Omental fat pad (tissue), 4 donors: ENCODE data around the gene SREK1. TPM values are rescaled to one million over a fixed set of nuclear protein-coding genes. Genes with fewer than 3 reads are reported as not detected.

Experiments used
- ATAC-seq: fragments of 150-250 bp; one replicate; pipeline ENCODE4 v1.9.1; 2016; ENCODE audit warnings: mild to moderate bottlenecking, moderate library complexity; ENCODE audit not compliant: low FRiP score
- DNase-seq: peaks from one replicate; pipeline ENCODE4 v3.0.0-alpha.2; 2019; ENCODE audit warnings: low spot score
- total RNA-seq, 4 donors: library from RNA; depleted of rRNA; stranded (reverse); fragments of >200 nt; gene quantifications; one replicate each; pipeline ENCODE4 v1.1.0, GENCODE V29; 2016
- TF ChIP-seq, protein P1 (sequence below), 3 donors: fragments of 450-650 bp; IDR thresholded peaks; one replicate each; pipeline ENCODE4 v1.5.1; 2016 to 2017; ENCODE audit warnings: antibody characterized with exemption in 3 of 3, mild to moderate bottlenecking in 3 of 3, moderate library complexity in 2 of 3

Gene SREK1
- total RNA-seq, 4 donors from 2014 or later, result 54.5 to 113 (median 90.5) TPM

DNA sequence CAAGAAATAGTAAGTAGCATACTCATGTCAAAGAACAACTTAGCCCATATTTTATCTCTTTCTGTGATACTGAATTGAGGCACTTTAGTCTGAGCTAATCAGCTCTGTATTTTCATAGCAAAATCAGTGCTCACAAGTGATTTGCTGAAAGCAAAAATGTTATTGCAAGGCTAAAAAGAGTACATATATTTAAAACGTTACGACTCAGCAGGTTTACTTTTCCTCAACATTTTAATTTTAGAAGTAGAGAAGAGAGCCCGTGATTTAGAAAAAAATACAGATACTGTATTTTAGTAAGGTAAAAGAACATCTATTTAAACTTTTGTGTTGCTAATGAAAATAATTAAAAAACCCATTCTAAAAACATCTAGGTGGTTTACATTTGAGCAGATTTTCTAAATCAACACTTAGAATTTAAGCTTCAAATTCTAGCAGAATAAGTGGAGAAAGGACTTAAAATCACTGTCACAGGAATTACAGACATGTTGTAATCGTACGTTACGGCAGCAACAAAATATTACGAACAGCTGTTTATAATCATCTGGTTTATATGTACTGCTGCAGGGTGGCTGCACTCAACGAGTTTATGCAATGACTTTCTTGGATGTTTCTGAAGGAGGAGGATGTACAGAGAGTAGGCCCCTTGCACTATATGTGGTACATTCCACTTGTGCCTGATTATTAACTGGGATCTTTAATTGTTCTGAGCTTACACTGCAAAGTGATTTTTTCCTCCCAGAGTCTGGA lies 20.1 kb downstream of the SREK1 start:
- no peak for ATAC-seq

DNA sequence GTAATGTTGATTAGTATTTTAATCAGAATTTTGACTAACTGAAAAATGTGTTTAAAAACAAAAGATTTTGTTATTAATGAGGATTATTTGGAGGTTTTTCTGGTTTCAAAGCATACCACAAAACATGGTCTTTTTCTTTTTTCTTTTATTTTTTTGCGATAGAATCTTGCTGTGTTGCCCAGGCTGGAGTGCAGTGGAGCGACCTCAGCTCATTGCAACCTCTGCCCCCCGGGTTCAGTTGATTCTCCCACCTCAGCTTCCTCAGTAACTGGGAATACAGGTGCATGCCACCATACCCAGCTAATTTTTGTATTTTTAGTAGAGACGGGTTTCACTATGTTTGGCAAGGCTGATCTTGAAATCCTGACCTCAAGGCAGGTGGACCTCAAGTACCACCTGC lies 24.1 kb downstream of the SREK1 start:
- no peak for ATAC-seq
- no peak for DNase-seq
- TF ChIP-seq, protein P1, sequence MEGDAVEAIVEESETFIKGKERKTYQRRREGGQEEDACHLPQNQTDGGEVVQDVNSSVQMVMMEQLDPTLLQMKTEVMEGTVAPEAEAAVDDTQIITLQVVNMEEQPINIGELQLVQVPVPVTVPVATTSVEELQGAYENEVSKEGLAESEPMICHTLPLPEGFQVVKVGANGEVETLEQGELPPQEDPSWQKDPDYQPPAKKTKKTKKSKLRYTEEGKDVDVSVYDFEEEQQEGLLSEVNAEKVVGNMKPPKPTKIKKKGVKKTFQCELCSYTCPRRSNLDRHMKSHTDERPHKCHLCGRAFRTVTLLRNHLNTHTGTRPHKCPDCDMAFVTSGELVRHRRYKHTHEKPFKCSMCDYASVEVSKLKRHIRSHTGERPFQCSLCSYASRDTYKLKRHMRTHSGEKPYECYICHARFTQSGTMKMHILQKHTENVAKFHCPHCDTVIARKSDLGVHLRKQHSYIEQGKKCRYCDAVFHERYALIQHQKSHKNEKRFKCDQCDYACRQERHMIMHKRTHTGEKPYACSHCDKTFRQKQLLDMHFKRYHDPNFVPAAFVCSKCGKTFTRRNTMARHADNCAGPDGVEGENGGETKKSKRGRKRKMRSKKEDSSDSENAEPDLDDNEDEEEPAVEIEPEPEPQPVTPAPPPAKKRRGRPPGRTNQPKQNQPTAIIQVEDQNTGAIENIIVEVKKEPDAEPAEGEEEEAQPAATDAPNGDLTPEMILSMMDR (IDR thresholded peaks at IDR 0.05), result no peak

More for the DNA sequence above, 20.1 kb downstream of the SREK1 start:
- no peak for DNase-seq
- TF ChIP-seq, protein P1 (IDR thresholded peaks at IDR 0.05), result no peak

DNA sequence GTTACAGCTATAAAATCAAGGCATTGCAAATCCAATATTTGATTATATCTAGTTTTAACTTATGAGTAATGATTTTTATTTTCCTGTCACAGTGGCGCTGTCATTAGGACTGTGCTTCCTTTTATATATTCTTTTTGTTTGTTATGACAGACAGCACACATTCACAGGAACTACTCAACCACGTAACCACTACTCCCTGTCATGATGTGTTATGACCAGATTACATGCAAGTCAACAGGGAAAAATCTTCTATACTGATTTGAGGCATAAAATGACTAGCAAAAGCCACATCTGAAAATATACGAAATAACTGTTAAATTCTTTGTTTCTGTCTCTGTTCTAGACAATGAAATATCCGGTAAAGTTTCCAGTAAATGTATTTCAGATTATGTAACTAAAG lies 25.4 kb downstream of the SREK1 start:
- TF ChIP-seq, protein P1 (IDR thresholded peaks at IDR 0.05), result no peak
- no peak for ATAC-seq
- no peak for DNase-seq

DNA sequence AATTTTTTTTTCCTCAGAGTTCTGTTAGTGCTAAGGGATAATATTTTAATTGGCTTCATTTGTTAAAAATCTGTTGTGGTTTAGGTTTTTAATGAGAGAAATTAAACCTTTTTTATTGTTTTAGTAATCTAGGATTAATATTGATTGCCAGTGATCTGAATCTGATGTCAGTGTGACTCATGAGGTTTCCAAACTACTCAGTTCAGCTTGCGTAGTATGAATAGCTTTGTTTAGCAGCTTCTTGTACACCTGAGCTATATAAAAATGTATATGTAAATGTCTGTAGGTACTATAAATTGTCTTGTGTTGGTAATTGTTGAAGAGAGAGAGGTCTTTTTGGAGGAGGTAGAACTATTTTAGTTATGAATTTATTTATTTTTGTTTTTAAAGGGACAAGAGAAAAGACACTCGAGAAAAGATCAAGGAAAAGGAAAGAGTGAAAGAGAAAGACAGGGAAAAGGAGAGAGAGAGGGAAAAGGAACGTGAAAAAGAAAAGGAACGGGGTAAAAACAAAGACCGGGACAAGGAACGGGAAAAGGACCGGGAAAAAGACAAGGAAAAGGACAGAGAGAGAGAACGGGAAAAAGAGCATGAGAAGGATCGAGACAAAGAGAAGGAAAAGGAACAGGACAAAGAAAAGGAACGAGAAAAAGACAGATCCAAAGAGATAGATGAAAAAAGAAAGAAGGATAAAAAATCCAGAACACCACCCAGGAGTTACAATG lies 26.3 kb downstream of the SREK1 start:
- ATAC-seq, result no peak
- DNase-seq, result no peak
- TF ChIP-seq, protein P1 (IDR thresholded peaks at IDR 0.05), result no peak

DNA sequence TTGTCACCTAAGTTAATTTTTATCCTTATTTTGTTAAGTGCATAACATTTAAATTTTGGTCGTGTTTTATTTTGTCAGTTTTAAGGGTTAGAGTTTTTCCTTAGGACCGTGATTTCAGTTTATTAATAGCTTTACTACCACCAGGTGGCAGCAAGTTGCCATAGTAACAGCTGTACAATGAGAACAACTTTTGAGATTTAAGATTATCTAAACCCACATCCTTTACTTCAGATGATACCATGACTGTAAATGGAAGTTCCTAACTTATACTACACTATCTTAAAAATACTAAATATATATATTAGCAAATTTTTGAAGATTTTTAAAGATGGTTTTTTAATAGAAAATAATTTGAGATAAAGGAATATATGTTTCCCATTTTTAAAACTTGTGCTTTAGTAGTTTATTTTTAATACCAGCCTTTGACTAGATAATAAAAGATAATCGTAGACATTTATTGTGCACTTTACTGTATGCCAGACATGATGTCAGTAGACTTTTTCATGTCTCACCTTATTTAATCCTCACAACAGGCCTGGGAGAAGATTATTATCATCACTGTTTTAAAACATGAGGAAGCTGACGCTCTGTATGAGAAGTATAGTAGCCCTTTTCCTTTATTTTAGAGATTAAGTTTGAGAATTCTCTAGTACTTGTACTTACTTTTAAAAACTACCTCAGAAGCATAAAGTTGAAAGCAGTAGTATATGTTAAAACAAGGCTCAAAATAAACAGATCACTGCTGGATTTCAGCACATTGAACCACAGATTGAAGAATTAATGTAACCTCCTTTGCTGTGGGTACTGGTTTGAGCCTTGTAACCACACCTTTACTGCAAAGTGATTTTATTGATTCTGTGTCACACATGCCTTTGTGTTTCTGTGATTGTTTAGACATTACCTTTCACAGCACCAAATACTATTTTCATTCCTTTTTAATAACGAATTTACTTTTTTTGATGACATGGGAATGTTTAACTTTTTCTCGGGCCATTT lies 27.5 kb downstream of the SREK1 start:
- DNase-seq (no peak), ATAC-seq (no peak)
- TF ChIP-seq, protein P1 (IDR thresholded peaks at IDR 0.05), result no peak

DNA sequence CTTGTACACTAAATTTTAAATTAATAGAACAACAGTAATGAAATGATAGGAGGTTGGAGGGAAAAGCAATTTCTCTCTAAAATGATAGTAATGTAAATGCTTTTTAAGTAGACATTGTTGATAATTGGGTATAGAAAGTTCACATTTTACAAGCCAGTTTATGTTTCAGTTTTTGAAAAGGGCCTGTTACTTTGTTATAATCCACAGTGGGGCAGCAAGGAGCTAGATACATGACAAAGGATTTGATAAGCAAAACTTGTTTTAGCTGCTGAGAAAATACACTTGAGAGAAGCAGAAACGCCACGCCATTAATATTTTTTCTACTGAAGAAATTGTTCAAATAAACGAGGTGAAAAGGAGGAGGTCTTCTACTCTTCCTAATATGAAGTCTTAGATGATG lies 30.2 kb downstream of the SREK1 start:
- DNase-seq, result no peak
- no peak for ATAC-seq
- TF ChIP-seq, protein P1 (IDR thresholded peaks at IDR 0.05), result no peak
